HepG2 (cell line): ENCODE results near the gene ZCCHC7. TPM values are rescaled to one million over a fixed set of nuclear protein-coding genes. Genes with fewer than 3 reads are reported as not detected.

ENCODE experiments used
- ATF2 ChIP-seq: sonication (generic); formaldehyde crosslinking; IDR thresholded peaks from 2 replicates; pipeline ENCODE4 v1.4.0; 2020; ENCODE audit warnings: missing genetic modification reagents
- HDAC1 ChIP-seq: sonication (generic); formaldehyde crosslinking; IDR thresholded peaks from 2 replicates; pipeline ENCODE4 v1.5.1; 2020; ENCODE audit warnings: mild to moderate bottlenecking, missing genetic modification reagents
- HMGXB3 ChIP-seq: sonication (generic); formaldehyde crosslinking; IDR thresholded peaks from 2 replicates; pipeline ENCODE4 v1.4.0; 2020; ENCODE audit warnings: missing genetic modification reagents, borderline replicate concordance
- MYC ChIP-seq: sonication (generic); formaldehyde crosslinking; IDR thresholded peaks from 2 replicates; pipeline ENCODE4 v1.9.0; 2021; ENCODE audit warnings: missing genetic modification reagents, borderline replicate concordance
- ONECUT2 ChIP-seq: sonication (generic); formaldehyde crosslinking; IDR thresholded peaks from 2 replicates; pipeline ENCODE4 v1.4.0; 2020; ENCODE audit warnings: missing genetic modification reagents
- PATZ1 ChIP-seq: sonication (generic); formaldehyde crosslinking; IDR thresholded peaks from 2 replicates; pipeline ENCODE4 v1.4.0; 2020; ENCODE audit warnings: missing genetic modification reagents
- RFXANK ChIP-seq: IDR thresholded peaks from 2 replicates; pipeline ENCODE4 v1.6.1; 2016
- TSC22D2 ChIP-seq: sonication (generic); formaldehyde crosslinking; IDR thresholded peaks from 2 replicates; pipeline ENCODE4 v1.5.1; 2020; ENCODE audit warnings: missing genetic modification reagents, mild to moderate bottlenecking, borderline replicate concordance
- WIZ ChIP-seq: sonication (generic); formaldehyde crosslinking; IDR thresholded peaks from 2 replicates; pipeline ENCODE4 v1.5.1; 2020; ENCODE audit warnings: mild to moderate bottlenecking, missing genetic modification reagents
- YEATS2 ChIP-seq: sonication (generic); formaldehyde crosslinking; IDR thresholded peaks from 2 replicates; pipeline ENCODE4 v1.4.0; 2020; ENCODE audit warnings: missing genetic modification reagents, borderline replicate concordance
- ZNF331 ChIP-seq: sonication (generic); formaldehyde crosslinking; IDR thresholded peaks from 2 replicates; pipeline ENCODE4 v1.4.0; 2020; ENCODE audit warnings: missing genetic modification reagents
- ZNF557 ChIP-seq: sonication (generic); formaldehyde crosslinking; IDR thresholded peaks from 2 replicates; pipeline ENCODE4 v1.4.0; 2020; ENCODE audit warnings: missing genetic modification reagents
- ZNF564 ChIP-seq: sonication (generic); formaldehyde crosslinking; IDR thresholded peaks from 2 replicates; pipeline ENCODE4 v1.8.1; 2023; ENCODE audit warnings: mild to moderate bottlenecking, missing genetic modification reagents
- ZNF609 ChIP-seq: sonication (generic); formaldehyde crosslinking; IDR thresholded peaks from 2 replicates; pipeline ENCODE4 v1.4.0; 2020; ENCODE audit warnings: mild to moderate bottlenecking, missing genetic modification reagents, borderline replicate concordance
- ZNF614 ChIP-seq: IDR thresholded peaks from 2 replicates; pipeline ENCODE4 v1.6.1; 2018; ENCODE audit warnings: missing biosample characterization, missing genetic modification reagents, inconsistent platforms, borderline replicate concordance
- ZNF790 ChIP-seq: sonication (generic); formaldehyde crosslinking; IDR thresholded peaks from 2 replicates; pipeline ENCODE4 v1.8.0; 2022; ENCODE audit warnings: missing genetic modification reagents, mild to moderate bottlenecking, borderline replicate concordance
- polyA plus RNA-seq, 8 experiments: library from polyadenylated mRNA; depleted of rRNA in 3 of 8; stranded (reverse) in 7 of 8; unstranded in 1 of 8; fragments of >200 nt; fragmentation: Illumina TruSeq in 4 of 8; extraction: Trizol in 4 of 8; gene quantifications; 2 replicates each; pipeline versions ENCODE4 v1.2.1 to v1.2.3, GENCODE V29; 2011 to 2016; ENCODE audit warnings: low read depth in 4 of 8, missing spikeins in 1 of 8, mixed read lengths in 1 of 8; ENCODE audit not compliant: insufficient read depth in 1 of 8
- total RNA-seq, 5 experiments: library from RNA; depleted of rRNA; stranded (reverse); fragments of >200 nt; fragmentation: Illumina TruSeq; extraction: Trizol; gene quantifications; 2 replicates each; pipeline ENCODE4 v1.2.3, GENCODE V29; 2016; ENCODE audit warnings: low read depth in 1 of 5

ZCCHC7 gene
- total and polyA plus RNA-seq, 2 of the 13 experiments (the other 11 are each of a cell fraction or from before 2014, with no cell fraction given), result 13.6 to 19.3 TPM

GRCh38 chr9:37381094-37381741 is 260.8 kb downstream of the ZCCHC7 start (continued):
- TF ChIP-seq YEATS2 (CRISPR knock-in tag), result peak; percentile 31; the same call in 1 of the 2 replicates
- TF ChIP-seq RFXANK (CRISPR knock-in tag), result no peak
- TF ChIP-seq ZNF557 (CRISPR knock-in tag), result 0 out of 2 replicates have a peak, but pooled peaks have one; percentile 28
- TF ChIP-seq HMGXB3 (CRISPR knock-in tag), result peak; percentile 45; the same call in 1 of the 2 replicates
- TF ChIP-seq MYC (CRISPR knock-in tag), result peak; percentile 86; the same call in 1 of the 2 replicates
- TF ChIP-seq ONECUT2 (CRISPR knock-in tag), result 0 out of 2 replicates have a peak, but pooled peaks have one; percentile 27
- TF ChIP-seq TSC22D2, result 0 out of 2 replicates have a peak, but pooled peaks have one; percentile 65
- peak; percentile 31; the same call in 1 of the 2 replicates for TF ChIP-seq PATZ1 (CRISPR knock-in tag)
- TF ChIP-seq ZNF564 (CRISPR knock-in tag), result peak; percentile 61; the same call in 1 of the 2 replicates
- peak; percentile 81; the same call in 1 of the 2 replicates for TF ChIP-seq WIZ
- peak; percentile 49; the same call in 1 of the 2 replicates for TF ChIP-seq ATF2 (CRISPR knock-in tag)
- TF ChIP-seq ZNF790 (CRISPR knock-in tag), result no peak
- TF ChIP-seq HDAC1 (CRISPR knock-in tag), result peak; percentile 74
- peak; percentile 50; the same call in 1 of the 2 replicates for TF ChIP-seq ZNF609
- TF ChIP-seq ZNF331 (CRISPR knock-in tag), result peak; percentile 47; the same call in 1 of the 2 replicates
- TF ChIP-seq ZNF614, result peak; percentile 87; the same call in 1 of the 2 replicates
